Heart right ventricle (tissue), 16 donors: ENCODE measurements around the gene NSD1. TPM values are rescaled to one million over a fixed set of nuclear protein-coding genes. Genes with fewer than 3 reads are reported as not detected.

Experiments
- ATAC-seq, 8 donors: fragments of 200-7000 bp; cut with Tn5 transposase; one replicate each; pipeline ENCODE4 v1.9.1; 2020; ENCODE audit warnings: mild to moderate bottlenecking in 8 of 8, moderate library complexity in 8 of 8, moderate number of reproducible peaks in 1 of 8
- DNase-seq, 2 donors: peaks; one replicate each; pipeline ENCODE4 v3.0.0-alpha.2; 2020
- H3K27ac ChIP-seq, 10 donors: fragments of 200-600 bp; sonication (generic) in 2 of 10; one replicate each; pipeline versions ENCODE4 v1.5.0 to v1.8.0; 2020 to 2022; ENCODE audit warnings: mild to moderate bottlenecking in 3 of 10
- H3K27me3 ChIP-seq, 7 donors: fragments of 200-600 bp; one replicate each; pipeline ENCODE4 v1.8.0; 2021 to 2022; ENCODE audit warnings: mild to moderate bottlenecking in 2 of 7
- H3K36me3 ChIP-seq, 9 donors: fragments of 200-600 bp; sonication (generic) in 1 of 9; one replicate each; pipeline versions ENCODE4 v1.5.0 to v1.8.0; 2020 to 2022; ENCODE audit warnings: mild to moderate bottlenecking in 2 of 9
- H3K4me1 ChIP-seq, 9 donors: fragments of 200-600 bp; sonication (generic) in 1 of 9; one replicate each; pipeline versions ENCODE4 v1.5.0 to v1.8.0; 2020 to 2022; ENCODE audit warnings: mild to moderate bottlenecking in 4 of 9
- H3K4me3 ChIP-seq, 10 donors: fragments of 200-600 bp; sonication (generic) in 2 of 10; one replicate each; pipeline versions ENCODE4 v1.5.0 to v1.8.0; 2020 to 2022; ENCODE audit warnings: mild to moderate bottlenecking in 7 of 10, moderate library complexity in 2 of 10
- H3K9me3 ChIP-seq, 11 donors: fragments of 200-600 bp in 10 of 11; sonication (generic) in 2 of 11; one replicate each; pipeline versions ENCODE4 v1.5.0 to v1.8.0; 2013 to 2022; ENCODE audit warnings: mild to moderate bottlenecking in 2 of 11, control low read depth in 1 of 11, moderate library complexity in 1 of 11
- CTCF ChIP-seq, 9 donors: fragments of 200-600 bp; sonication (generic) in 2 of 9; IDR thresholded peaks; one replicate each; pipeline versions ENCODE4 v1.5.0 to v1.8.0; 2021 to 2022; ENCODE audit warnings: antibody characterized with exemption in 9 of 9, mild to moderate bottlenecking in 5 of 9, moderate library complexity in 1 of 9
- WGBS, 2 donors: extraction: QIAGEN DNeasy Blood & Tissue Kit; methylation state at CpG; one replicate each; pipeline ENCODE4 v1.1.7; 2013; ENCODE audit warnings: inconsistent platforms in 1 of 2; 5-methylcytosine and 5-hydroxymethylcytosine counted together
- intact Hi-C, 10 donors: fragments of 100-400 bp; cut with DNase I; formaldehyde crosslinking; loops; one replicate each; pipeline versions ENCODE4 v1.11.1 to v1.14.2; 2022
- polyA plus RNA-seq, 2 donors: library from polyadenylated mRNA; stranded (reverse); fragments of 200-250 nt; gene quantifications; one replicate each; pipeline ENCODE4 v1.2.3, GENCODE V29; 2013
- total RNA-seq, 10 donors: library from RNA; stranded (reverse); fragmentation: NEBNext Ultra II Directional in 3 of 10; extraction: Animal tissue kit (Norgen Biotek cat#: 25700) in 3 of 10; gene quantifications; one replicate each; pipeline versions ENCODE4 v1.2.1 to v1.2.4, GENCODE V29; 2021 to 2023
- donor health status: Arrhythmogenic right ventricular cardiomyopathy.
- donor health status: ischemic (EF 13 %, LVEDD 7.1; RV severe dilation, severe dysfunction).
- donor health status: healthy with polysubstance abuse.
- donor health status: DM: no; HTN: yes; CAD: no.
- donor health status: DM: no; HTN: no; CAD: no.
- donor health status: ischemic (EF 25% LVEDD 6.9; RV normal size, moderate dysfunction).
- donor health status: ischemic (EF 25% LVEDD 5.7; RV mildly dilated, moderate dysfunction).
- donor health status: healthy.
- donor health status: DM: yes; HTN: yes; CAD: no.
- donor health status: Ischemic cardiomyopathy.
- donor health status: ischemic (EF 35%, LVEDD 5.7; RV mildly dilated, moderate dysfunction).
- donor health status: nonischemic (EF 11% LVEDD 7.7; RV severe dilation, severe dysfunction).
- donor health status: DM: yes; HTN: yes; CAD: no.
- donor health status: PGD.
- donor health status: ischemic (EF 29% LVEDD 5.4; RV normal size, mild dysfunction).
- donor health status: nonischemic (EF 23%, LVEDD 6.1; RV moderate dilation, normal function).

NSD1 gene
- total and polyA plus RNA-seq, 12 donors: 5.6 to 62.9 (median 47.1) TPM

DNA sequence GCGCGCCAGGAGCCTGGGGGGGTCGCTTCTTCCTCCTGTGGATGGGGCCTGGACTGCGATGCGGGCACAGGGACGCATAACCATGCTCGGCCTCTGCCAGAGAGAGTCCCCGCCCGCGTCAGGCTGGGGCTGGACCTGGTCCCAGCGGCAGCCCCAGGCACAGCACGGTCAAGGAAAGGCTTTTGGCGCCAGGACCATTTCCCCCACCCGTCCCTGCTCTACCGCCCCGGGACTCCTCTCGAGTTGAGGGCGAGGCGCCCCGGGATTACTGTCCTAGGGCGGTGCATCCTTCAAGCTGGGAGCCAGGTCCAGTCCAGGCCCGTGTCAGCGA lies 177.8 kb downstream of the NSD1 start:
- no peak for DNase-seq
- Histone ChIP-seq H3K9me3 (no peaks in the 10 kb centered on the region), H3K36me3 (peaks cover 0 to 19% (median 7%) of the 10 kb centered on the region in 9 donors), H3K4me1 (peaks cover 14 to 69% (median 28%) of the 10 kb centered on the region in 9 donors), H3K27me3 (no peaks in the 10 kb centered on the region), H3K27ac (peak overlapping the region in 1 of 10 donors; percentile 67), H3K4me3 (peak overlapping the region in 9 of 10 donors; percentile 39 to 70 (median 61))
- peak in 5 of 8 donors; percentile 3 to 15 (median 6) for ATAC-seq
- WGBS, 2 donors: 0 to 1% methylated on average over 20 to 23 of the region's 23 CpGs
- intact Hi-C loops: loop anchor here in 4 of 10 donors (5.0 to 10.0 kb wide), 5 partner anchors 53 to 193 kb away; partner anchors contain the start of genes PDLIM7 (in 2 of the 4) and DOK3 (in 1 of the 4)
- TF ChIP-seq CTCF (IDR thresholded peaks at IDR 0.05): no peak

- Histone ChIP-seq H3K4me3 (peak within 1 kb of the TSS; percentile 34 to 70 (median 58)), H3K27ac (peak within 1 kb of the TSS in 1 of 10 donors; percentile 97), H3K9me3 (no peaks in the 10 kb centered on the region), H3K27me3 (no peaks in the 10 kb centered on the region), H3K4me1 (peaks cover 14 to 63% (median 28%) of the 10 kb centered on the region in 9 donors), H3K36me3 (peaks cover 0 to 19% (median 6%) of the 10 kb centered on the region in 9 donors)
- ATAC-seq (peak; percentile 85 to 96 (median 92)), DNase-seq (peak; percentile 95 to 97)
- intact Hi-C loops: loop anchor here in 4 of 10 donors (5.0 to 10.0 kb wide), 5 partner anchors 53 to 193 kb away; partner anchors contain the start of genes PDLIM7 (in 2 of the 4) and DOK3 (in 1 of the 4)
- no peak for TF ChIP-seq CTCF (IDR thresholded peaks at IDR 0.05)
- WGBS, 2 donors: 0% methylated on average over 74 to 78 of the region's 78 CpGs
Observed at GRCh38 chr5:177311723-177312648, 178.4 kb downstream of the NSD1 start, which contains the start of gene MXD3. MXD3 (minus strand) TSS chr5:177311898; CDS start chr5:177311830, 68 bp downstream.

- WGBS, 2 donors: 6 to 10% methylated on average over 19 of the region's 19 CpGs
- TF ChIP-seq CTCF (IDR thresholded peaks at IDR 0.05): peak in 1 of 9 donors; percentile 6
- DNase-seq: no peak
- no peaks in the 10 kb centered on the region for H3K9me3 ChIP-seq
- ATAC-seq: no peak
- H3K27me3 ChIP-seq: no peaks in the 10 kb centered on the region
- peak overlapping the region in 7 of 10 donors; percentile 39 to 70 (median 64) for H3K4me3 ChIP-seq
- H3K4me1 ChIP-seq: peaks cover 14 to 55% (median 28%) of the 10 kb centered on the region in 9 donors
- H3K27ac ChIP-seq: peak overlapping the region in 1 of 10 donors; percentile 67
- H3K36me3 ChIP-seq: peaks cover 0 to 13% (median 0%) of the 10 kb centered on the region in 9 donors
- intact Hi-C loops: loop anchor here in 4 of 10 donors (5.0 to 10.0 kb wide), 5 partner anchors 52 to 192 kb away; partner anchors contain the start of genes PDLIM7 (in 2 of the 4) and DOK3 (in 1 of the 4)
Observed at GRCh38 chr5:177312649-177313181, 179.1 kb downstream of the NSD1 start.
